H1 (cell line): ENCODE measurements around the gene FGF14.

ENCODE experiments used
- GTF2F1 ChIP-seq: IDR thresholded peaks from 2 replicates; pipeline ENCODE4 v1.6.1; 2012; ENCODE audit warnings: low read depth, low read length, improper control_type of control experiment, borderline replicate concordance
- HDAC2 ChIP-seq, 2 experiments: fragments of 300-600 bp in 1 of 2; sonication (generic) in 1 of 2; IDR thresholded peaks; 2 replicates each; pipeline ENCODE4 v1.6.1; 2011 to 2012; ENCODE audit warnings: low read depth in 2 of 2, low read length in 2 of 2, mild to moderate bottlenecking in 2 of 2, moderate library complexity in 2 of 2, borderline replicate concordance in 1 of 2, inconsistent platforms in 1 of 2
- HDAC6 ChIP-seq: IDR thresholded peaks from one replicate; pipeline ENCODE4 v1.7.1; 2012; ENCODE audit warnings: low read depth, mild to moderate bottlenecking, inconsistent platforms, low read length, moderate library complexity
- POLR2A ChIP-seq, 2 experiments: IDR thresholded peaks; 1 replicate in 1 of 2; 2 replicates in 1 of 2; pipeline ENCODE4 v1.6.1; 2011; ENCODE audit warnings: low read depth in 2 of 2, low read length in 2 of 2, mild to moderate bottlenecking in 2 of 2; ENCODE audit errors: control extremely low read depth in 1 of 2
- POLR2AphosphoS5 ChIP-seq: IDR thresholded peaks from 2 replicates; pipeline ENCODE4 v1.6.1; 2011; ENCODE audit warnings: low read depth, low read length
- TF ChIP-seq, protein P1 (sequence below), 3 experiments: IDR thresholded peaks; 1 replicate in 2 of 3; 2 replicates in 1 of 3; pipeline versions ENCODE4 v1.5.1 to v1.6.1; 2011; ENCODE audit warnings: low read length in 3 of 3, mild to moderate bottlenecking in 3 of 3, inconsistent platforms in 2 of 3, low read depth in 1 of 3, moderate library complexity in 1 of 3; ENCODE audit not compliant: insufficient read depth in 1 of 3; ENCODE audit errors: control extremely low read depth in 1 of 3
- TF ChIP-seq, protein P2 (sequence below): IDR thresholded peaks from 2 replicates; pipeline ENCODE4 v1.6.1; 2011; ENCODE audit warnings: low read length, improper control_type of control experiment

DNA sequence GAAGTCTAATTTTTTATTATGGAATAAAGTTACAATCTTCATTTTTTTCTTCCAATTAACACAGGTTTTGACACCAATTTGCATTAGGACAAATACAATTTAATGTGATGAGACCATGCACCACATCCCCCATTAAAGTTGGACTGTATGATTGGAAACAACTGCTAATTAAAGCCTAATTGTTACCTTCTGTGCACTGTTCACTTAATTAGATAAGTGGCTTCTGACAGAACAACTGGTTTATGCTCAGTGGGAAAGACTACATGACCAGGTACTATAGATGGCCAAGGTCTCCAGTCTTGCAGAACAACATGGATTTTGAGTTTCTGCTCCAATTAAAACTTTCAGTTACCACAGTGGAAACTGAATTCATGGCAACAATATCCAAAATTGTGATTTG lies 198.1 kb downstream of the FGF14 start:
- TF ChIP-seq, protein P1, sequence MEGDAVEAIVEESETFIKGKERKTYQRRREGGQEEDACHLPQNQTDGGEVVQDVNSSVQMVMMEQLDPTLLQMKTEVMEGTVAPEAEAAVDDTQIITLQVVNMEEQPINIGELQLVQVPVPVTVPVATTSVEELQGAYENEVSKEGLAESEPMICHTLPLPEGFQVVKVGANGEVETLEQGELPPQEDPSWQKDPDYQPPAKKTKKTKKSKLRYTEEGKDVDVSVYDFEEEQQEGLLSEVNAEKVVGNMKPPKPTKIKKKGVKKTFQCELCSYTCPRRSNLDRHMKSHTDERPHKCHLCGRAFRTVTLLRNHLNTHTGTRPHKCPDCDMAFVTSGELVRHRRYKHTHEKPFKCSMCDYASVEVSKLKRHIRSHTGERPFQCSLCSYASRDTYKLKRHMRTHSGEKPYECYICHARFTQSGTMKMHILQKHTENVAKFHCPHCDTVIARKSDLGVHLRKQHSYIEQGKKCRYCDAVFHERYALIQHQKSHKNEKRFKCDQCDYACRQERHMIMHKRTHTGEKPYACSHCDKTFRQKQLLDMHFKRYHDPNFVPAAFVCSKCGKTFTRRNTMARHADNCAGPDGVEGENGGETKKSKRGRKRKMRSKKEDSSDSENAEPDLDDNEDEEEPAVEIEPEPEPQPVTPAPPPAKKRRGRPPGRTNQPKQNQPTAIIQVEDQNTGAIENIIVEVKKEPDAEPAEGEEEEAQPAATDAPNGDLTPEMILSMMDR (IDR thresholded peaks at IDR 0.05; ENCODE audit: control extremely low read depth in 1 of 3, insufficient read depth in 1 of 3, low read depth in 1 of 3, low read length in 3 of 3) = no peak
- TF ChIP-seq HDAC2 (IDR thresholded peaks at IDR 0.05; ENCODE audit: borderline replicate concordance in 1 of 2, low read depth in 2 of 2, low read length in 2 of 2) (no peak), HDAC6 (no peak), GTF2F1 (no peak), POLR2AphosphoS5 (no peak), POLR2A (IDR thresholded peaks at IDR 0.05; ENCODE audit: control extremely low read depth in 1 of 2, low read depth in 2 of 2, low read length in 2 of 2) (no peak)
- TF ChIP-seq, protein P2, sequence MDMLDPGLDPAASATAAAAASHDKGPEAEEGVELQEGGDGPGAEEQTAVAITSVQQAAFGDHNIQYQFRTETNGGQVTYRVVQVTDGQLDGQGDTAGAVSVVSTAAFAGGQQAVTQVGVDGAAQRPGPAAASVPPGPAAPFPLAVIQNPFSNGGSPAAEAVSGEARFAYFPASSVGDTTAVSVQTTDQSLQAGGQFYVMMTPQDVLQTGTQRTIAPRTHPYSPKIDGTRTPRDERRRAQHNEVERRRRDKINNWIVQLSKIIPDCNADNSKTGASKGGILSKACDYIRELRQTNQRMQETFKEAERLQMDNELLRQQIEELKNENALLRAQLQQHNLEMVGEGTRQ = no peak
